ENCODE measurements around the gene PSME4. TPM values are rescaled to one million over a fixed set of nuclear protein-coding genes. Genes with fewer than 3 reads are reported as not detected.
A peak's percentile ranks its signal among the peaks of the same experiment; 100 is the strongest.

Gene PSME4
- total and polyA plus RNA-seq, 2 donors (not counting 1 experiment from before 2014, with no cell fraction given) = 34.5 to 61.9 TPM

GRCh38 chr2:54000122-54000521 lies 29.3 kb upstream of the PSME4 start:
- intact Hi-C loops (cut with micrococcal nuclease) = no loop called here
- Mint-ChIP-seq H3K4me3 (no peak overlapping the region), H3K27me3 (no peaks in the 10 kb centered on the region), H3K9me3 (ENCODE audit: insufficient read depth) (no peaks in the 10 kb centered on the region), H3K27ac (no peak overlapping the region), H3K4me1 (peaks cover under 1% of the 10 kb centered on the region)
- H3K4me2 ChIP-seq (replicated peaks; ENCODE audit: low read depth, low read length, poor library complexity, severe bottlenecking) = no peak overlapping the region
- H4K20me1 ChIP-seq (ENCODE audit: control insufficient read depth, insufficient read depth, low read length, poor library complexity, severe bottlenecking) = no peaks in the 10 kb centered on the region
- H3K27me3 ChIP-seq (replicated peaks in 1 of 4; ENCODE audit: control extremely low read depth in 1 of 4, control insufficient read depth in 3 of 4, insufficient read depth in 4 of 4, low read length in 3 of 4) = no peaks in the 10 kb centered on the region
- H3K4me3 ChIP-seq (ENCODE audit: control extremely low read depth in 1 of 5, extremely low read depth in 1 of 5, insufficient read depth in 1 of 5, low read depth in 2 of 5, low read length in 4 of 5) = no peak overlapping the region
- POLR2A ChIA-PET = no interaction called here
- H3K27ac ChIP-seq (ENCODE audit: low read length in 2 of 2) = peak overlapping the region in 1 of 2 donors; percentile 41
- peaks cover 9 to 21% of the 10 kb centered on the region in 2 donors for H3K4me1 ChIP-seq (ENCODE audit: control insufficient read depth in 2 of 2, insufficient read depth in 2 of 2, low read length in 2 of 2)
- TF ChIP-seq EZH2 (IDR thresholded peaks at IDR 0.05; ENCODE audit: borderline replicate concordance, insufficient read depth, low read depth, low read length, poor library complexity, severe bottlenecking) (no peak), CTCF (IDR thresholded peaks at IDR 0.05) (no peak)
- CTCF ChIA-PET = interaction anchor here (1.0 to 1.2 kb wide), 2 partner anchors 58 to 107 kb away, joined by 3 read pairs; no protein-coding TSS in a partner anchor
- H3K9me3 ChIP-seq (ENCODE audit: control extremely low read depth in 1 of 3, control insufficient read depth in 2 of 3, insufficient read depth in 1 of 3, low read length in 2 of 3) = no peaks in the 10 kb centered on the region
- no peak overlapping the region for H3K9ac ChIP-seq (ENCODE audit: low read length)
- H3K36me3 ChIP-seq (replicated peaks in 1 of 2; ENCODE audit: control extremely low read depth in 1 of 2, control insufficient read depth in 1 of 2, extremely low read depth in 1 of 2, insufficient read depth in 2 of 2, low read length in 1 of 2) = no peaks in the 10 kb centered on the region
- ATAC-seq (ENCODE audit: low read depth) = no peak
- H3K79me2 ChIP-seq (ENCODE audit: control insufficient read depth, insufficient read depth, low read length) = peaks cover 8% of the 10 kb centered on the region
- WGBS (ENCODE audit: insufficient coverage) = no CpG with 5 or more reads among the region's 1 CpG
- no peak for DNase-seq
- H2AFZ ChIP-seq (ENCODE audit: insufficient read depth, low read depth, low read length, poor library complexity, severe bottlenecking) = no peak overlapping the region

DNA sequence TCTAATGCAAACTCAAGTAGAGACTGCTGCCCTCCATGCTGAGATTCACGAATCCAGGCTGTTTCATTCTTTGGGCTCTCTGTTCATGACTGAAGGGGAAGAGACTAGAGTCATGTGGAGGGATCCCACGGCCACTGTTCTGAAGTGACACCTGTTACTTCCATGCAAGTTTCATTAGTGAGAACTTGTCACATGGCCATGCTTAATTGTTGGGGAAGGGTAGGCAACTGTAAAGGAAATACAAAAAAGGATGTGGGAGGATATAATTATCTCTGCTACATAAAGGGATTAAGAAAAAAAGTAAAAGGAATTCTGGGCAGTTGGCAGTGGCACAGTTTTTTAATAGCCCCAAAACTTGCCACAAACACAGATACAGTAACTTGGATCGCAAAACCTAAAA lies 28.0 kb upstream of the PSME4 start:
- ATAC-seq (ENCODE audit: low read depth) (no peak), DNase-seq (no peak)
- Histone ChIP-seq H3K9ac (ENCODE audit: low read length) (no peak overlapping the region), H3K4me1 (ENCODE audit: control insufficient read depth in 2 of 2, insufficient read depth in 2 of 2, low read length in 2 of 2) (peaks cover 20 to 34% of the 10 kb centered on the region in 2 donors), H3K36me3 (replicated peaks in 1 of 2; ENCODE audit: control extremely low read depth in 1 of 2, control insufficient read depth in 1 of 2, extremely low read depth in 1 of 2, insufficient read depth in 2 of 2, low read length in 1 of 2) (no peaks in the 10 kb centered on the region), H2AFZ (ENCODE audit: insufficient read depth, low read depth, low read length, poor library complexity, severe bottlenecking) (no peak overlapping the region), H4K20me1 (ENCODE audit: control insufficient read depth, insufficient read depth, low read length, poor library complexity, severe bottlenecking) (no peaks in the 10 kb centered on the region), H3K27me3 (replicated peaks in 1 of 4; ENCODE audit: control extremely low read depth in 1 of 4, control insufficient read depth in 3 of 4, insufficient read depth in 4 of 4, low read length in 3 of 4) (no peaks in the 10 kb centered on the region), H3K9me3 (ENCODE audit: control extremely low read depth in 1 of 3, control insufficient read depth in 2 of 3, insufficient read depth in 1 of 3, low read length in 2 of 3) (no peaks in the 10 kb centered on the region), H3K27ac (ENCODE audit: low read length in 2 of 2) (peak overlapping the region in 1 of 2 donors; percentile 14), H3K79me2 (ENCODE audit: control insufficient read depth, insufficient read depth, low read length) (peaks cover 3% of the 10 kb centered on the region), H3K4me3 (ENCODE audit: control extremely low read depth in 1 of 5, extremely low read depth in 1 of 5, insufficient read depth in 1 of 5, low read depth in 2 of 5, low read length in 4 of 5) (no peak overlapping the region), H3K4me2 (replicated peaks; ENCODE audit: low read depth, low read length, poor library complexity, severe bottlenecking) (no peak overlapping the region)
- Mint-ChIP-seq H3K4me1 (peaks cover 8% of the 10 kb centered on the region), H3K27me3 (no peaks in the 10 kb centered on the region), H3K4me3 (no peak overlapping the region), H3K27ac (no peak overlapping the region), H3K9me3 (ENCODE audit: insufficient read depth) (no peaks in the 10 kb centered on the region)
- ChIA-PET CTCF (interaction anchor here (0.6 kb wide), 1 partner anchor 44 kb away, joined by 4 read pairs; no protein-coding TSS in a partner anchor), POLR2A (interaction anchor here (0.6 kb wide), 1 partner anchor 46 kb away, joined by 5 read pairs; no protein-coding TSS in a partner anchor)
- 42% methylated on average over 2 of the region's 3 CpGs for WGBS (ENCODE audit: insufficient coverage)
- intact Hi-C loops (cut with micrococcal nuclease) = loop anchor here (10.0 kb wide), 1 partner anchor 54 kb away; no protein-coding TSS in a partner anchor
- TF ChIP-seq EZH2 (IDR thresholded peaks at IDR 0.05; ENCODE audit: borderline replicate concordance, insufficient read depth, low read depth, low read length, poor library complexity, severe bottlenecking) = no peak
- TF ChIP-seq CTCF (IDR thresholded peaks at IDR 0.05) = no peak
